Muscle layer of colon (tissue), 2 donors: ENCODE results near the gene ARRB2.

Experiments used
- H3K27ac ChIP-seq: one replicate; pipeline ENCODE4 v1.7.0; 2013; ENCODE audit warnings: low read depth, mild to moderate bottlenecking, low read length, moderate library complexity
- H3K27me3 ChIP-seq, 2 donors: one replicate each; pipeline ENCODE4 v1.7.0; 2013; ENCODE audit warnings: low read length in 2 of 2, mild to moderate bottlenecking in 2 of 2; ENCODE audit not compliant: insufficient read depth in 2 of 2, control insufficient read depth in 1 of 2
- H3K36me3 ChIP-seq: one replicate; pipeline ENCODE4 v1.7.0; 2013; ENCODE audit warnings: mild to moderate bottlenecking, low read length; ENCODE audit not compliant: insufficient read depth
- H3K4me1 ChIP-seq: one replicate; pipeline ENCODE4 v1.7.0; 2013; ENCODE audit warnings: mild to moderate bottlenecking, low read length; ENCODE audit not compliant: insufficient read depth
- H3K4me3 ChIP-seq, 2 donors: one replicate each; pipeline ENCODE4 v1.7.0; 2013; ENCODE audit warnings: low read length in 2 of 2, low read depth in 1 of 2, mild to moderate bottlenecking in 1 of 2, moderate library complexity in 1 of 2
- H3K9ac ChIP-seq: one replicate; pipeline ENCODE4 v1.7.0; 2013; ENCODE audit warnings: low read length
- H3K9me3 ChIP-seq: one replicate; pipeline ENCODE4 v1.7.0; 2013; ENCODE audit warnings: mild to moderate bottlenecking, low read length
- donor health status: abdominal sarcoma.
- donor health status: Adenocarcinoma of cecum.

The ARRB2 gene

GRCh38 chr17:4734857-4735475, 24.5 kb downstream of the ARRB2 start:
- Histone ChIP-seq H3K4me3 (no peak overlapping the region), H3K27me3 (peaks cover 4 to 7% of the 10 kb centered on the region in 2 donors), H3K9me3 (no peaks in the 10 kb centered on the region), H3K4me1 (peaks cover 23% of the 10 kb centered on the region), H3K36me3 (peaks cover 7% of the 10 kb centered on the region), H3K9ac (no peak overlapping the region), H3K27ac (no peak overlapping the region)

GRCh38 chr17:4735876-4736651, 25.6 kb downstream of the ARRB2 start:
- peaks cover 4 to 7% of the 10 kb centered on the region in 2 donors for H3K27me3 ChIP-seq
- H3K4me1 ChIP-seq, result peaks cover 17% of the 10 kb centered on the region
- H3K27ac ChIP-seq, result no peak overlapping the region
- H3K9me3 ChIP-seq, result no peaks in the 10 kb centered on the region
- peaks cover 7% of the 10 kb centered on the region for H3K36me3 ChIP-seq
- no peak overlapping the region for H3K4me3 ChIP-seq
- no peak overlapping the region for H3K9ac ChIP-seq

GRCh38 chr17:4738136-4739121, 28.0 kb downstream of the ARRB2 start:
- Histone ChIP-seq H3K9me3 (no peaks in the 10 kb centered on the region), H3K27ac (peak overlapping the region; percentile 1), H3K36me3 (peaks cover 7% of the 10 kb centered on the region), H3K9ac (peak overlapping the region; percentile 29), H3K27me3 (peaks cover 4 to 7% of the 10 kb centered on the region in 2 donors), H3K4me3 (peak overlapping the region; percentile 48 to 61), H3K4me1 (peaks cover 11% of the 10 kb centered on the region)

- peak within 1 kb of the TSS; percentile 48 to 61 for H3K4me3 ChIP-seq
- peaks cover 11% of the 10 kb centered on the region for H3K4me1 ChIP-seq
- peak within 1 kb of the TSS; percentile 29 for H3K9ac ChIP-seq
- H3K9me3 ChIP-seq, result no peaks in the 10 kb centered on the region
- H3K27ac ChIP-seq, result peak within 1 kb of the TSS; percentile 1
- H3K27me3 ChIP-seq, result peaks cover 4 to 17% of the 10 kb centered on the region in 2 donors
- peaks cover 6% of the 10 kb centered on the region for H3K36me3 ChIP-seq
These were observed 28.9 kb downstream of the ARRB2 start, which contains the start of the genes CXCL16 and ZMYND15 for GRCh38 chr17:4739122-4740024. Gene CXCL16 (minus strand): TSS chr17:4739928. CDS start chr17:4739339, 589 bp downstream. Gene ZMYND15 (plus strand): TSS chr17:4739833. CDS start chr17:4740549, 716 bp downstream.

GRCh38 chr17:4740025-4740351, 29.6 kb downstream of the ARRB2 start:
- Histone ChIP-seq H3K9me3 (no peaks in the 10 kb centered on the region), H3K27ac (no peak overlapping the region)

GRCh38 chr17:4740584-4740983, 30.2 kb downstream of the ARRB2 start:
- peaks cover 11% of the 10 kb centered on the region for H3K4me1 ChIP-seq
- H3K9me3 ChIP-seq, result no peaks in the 10 kb centered on the region
- peaks cover 16 to 29% of the 10 kb centered on the region in 2 donors for H3K27me3 ChIP-seq
- H3K36me3 ChIP-seq, result no peaks in the 10 kb centered on the region
- no peak overlapping the region for H3K4me3 ChIP-seq
- no peak overlapping the region for H3K27ac ChIP-seq
- no peak overlapping the region for H3K9ac ChIP-seq

More at GRCh38 chr17:4740025-4740351, 29.6 kb downstream of the ARRB2 start:
- H3K9ac ChIP-seq, result no peak overlapping the region
- H3K4me3 ChIP-seq, result peak overlapping the region; percentile 48 to 61
- no peaks in the 10 kb centered on the region for H3K36me3 ChIP-seq
- H3K4me1 ChIP-seq, result peaks cover 11% of the 10 kb centered on the region
- H3K27me3 ChIP-seq, result peaks cover 10 to 23% of the 10 kb centered on the region in 2 donors

GRCh38 chr17:4741544-4741943, 31.1 kb downstream of the ARRB2 start:
- no peaks in the 10 kb centered on the region for H3K36me3 ChIP-seq
- no peaks in the 10 kb centered on the region for H3K9me3 ChIP-seq
- H3K9ac ChIP-seq, result no peak overlapping the region
- H3K4me3 ChIP-seq, result no peak overlapping the region
- H3K27ac ChIP-seq, result no peak overlapping the region
- H3K4me1 ChIP-seq, result peaks cover 11% of the 10 kb centered on the region
- peaks cover 21 to 36% of the 10 kb centered on the region in 2 donors for H3K27me3 ChIP-seq

GRCh38 chr17:4742133-4742532, 31.7 kb downstream of the ARRB2 start:
- Histone ChIP-seq H3K36me3 (no peaks in the 10 kb centered on the region), H3K4me3 (no peak overlapping the region), H3K9me3 (no peaks in the 10 kb centered on the region), H3K4me1 (peaks cover 11% of the 10 kb centered on the region), H3K27ac (no peak overlapping the region), H3K27me3 (peaks cover 21 to 36% of the 10 kb centered on the region in 2 donors), H3K9ac (no peak overlapping the region)

- Histone ChIP-seq H3K36me3 (no peaks in the 10 kb centered on the region), H3K4me3 (no peak overlapping the region), H3K9ac (no peak overlapping the region), H3K9me3 (no peaks in the 10 kb centered on the region), H3K4me1 (peaks cover 11% of the 10 kb centered on the region), H3K27me3 (peaks cover 21 to 36% of the 10 kb centered on the region in 2 donors), H3K27ac (no peak overlapping the region)
These were observed 32.2 kb downstream of the ARRB2 start for GRCh38 chr17:4742629-4743028.

- no peak overlapping the region for H3K9ac ChIP-seq
- no peak overlapping the region for H3K27ac ChIP-seq
- H3K36me3 ChIP-seq, result no peaks in the 10 kb centered on the region
- H3K4me1 ChIP-seq, result peaks cover 8% of the 10 kb centered on the region
- H3K9me3 ChIP-seq, result no peaks in the 10 kb centered on the region
- no peak overlapping the region for H3K4me3 ChIP-seq
- peaks cover 18 to 35% of the 10 kb centered on the region in 2 donors for H3K27me3 ChIP-seq
These were observed 32.8 kb downstream of the ARRB2 start for GRCh38 chr17:4743216-4743615.
